Stimulated activated CD4-positive, alpha-beta T cell treated with anti-CD3 and anti-CD28 coated beads, Interleukin-2, amount 100 ng/mL, for 48 hours (primary cell): ENCODE data around the gene MYCT1.

ENCODE experiments used
- DNase-seq, 2 donors: peaks; one replicate each; pipeline ENCODE4 v3.0.0-alpha.2; 2020

The MYCT1 gene

GRCh38 chr6:152726313-152726712, 28.6 kb downstream of the MYCT1 start:
- no peak for DNase-seq

DNA sequence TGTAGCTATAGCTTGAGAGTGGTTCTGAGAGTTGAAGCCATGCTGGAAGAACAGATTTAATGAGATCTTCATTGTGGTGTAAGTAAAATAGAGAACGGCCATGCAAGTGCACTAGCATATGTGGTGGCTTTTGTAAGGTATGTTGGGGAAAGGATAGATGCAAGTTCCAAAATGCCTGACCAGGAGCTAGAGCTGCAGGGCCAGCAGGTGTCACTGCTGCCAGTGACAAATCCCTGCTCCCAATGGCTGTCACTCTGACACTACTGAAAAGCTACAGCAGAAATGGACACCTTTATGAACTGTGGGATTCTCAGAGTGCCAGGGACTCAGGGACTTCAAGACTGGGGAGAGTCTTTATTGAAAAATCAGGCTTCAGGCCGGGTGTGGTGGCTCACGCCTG, 29.8 kb downstream of the MYCT1 start:
- no peak for DNase-seq

DNA sequence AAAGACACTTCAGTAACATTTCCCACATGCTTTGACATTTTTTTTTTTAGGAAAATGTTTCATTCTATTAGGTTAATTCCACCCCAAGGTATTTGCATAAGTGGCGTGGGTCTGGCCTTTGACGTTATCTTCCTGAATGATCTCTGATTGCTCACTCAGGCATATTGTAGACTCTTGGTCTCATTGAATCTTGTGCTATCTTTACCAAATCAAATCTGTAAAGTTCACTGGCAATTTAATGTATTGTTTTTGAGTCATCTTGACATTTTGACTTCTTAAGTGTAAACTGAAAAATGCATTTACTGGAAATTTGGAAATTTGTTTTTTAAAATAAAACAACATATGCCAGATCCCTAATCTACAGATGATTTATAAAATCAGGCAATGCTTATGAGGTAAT, 36.9 kb downstream of the MYCT1 start:
- DNase-seq, result no peak

GRCh38 chr6:152736687-152737273, 39.1 kb downstream of the MYCT1 start:
- DNase-seq, result no peak

GRCh38 chr6:152745509-152746171, 47.9 kb downstream of the MYCT1 start:
- DNase-seq, result no peak

DNA sequence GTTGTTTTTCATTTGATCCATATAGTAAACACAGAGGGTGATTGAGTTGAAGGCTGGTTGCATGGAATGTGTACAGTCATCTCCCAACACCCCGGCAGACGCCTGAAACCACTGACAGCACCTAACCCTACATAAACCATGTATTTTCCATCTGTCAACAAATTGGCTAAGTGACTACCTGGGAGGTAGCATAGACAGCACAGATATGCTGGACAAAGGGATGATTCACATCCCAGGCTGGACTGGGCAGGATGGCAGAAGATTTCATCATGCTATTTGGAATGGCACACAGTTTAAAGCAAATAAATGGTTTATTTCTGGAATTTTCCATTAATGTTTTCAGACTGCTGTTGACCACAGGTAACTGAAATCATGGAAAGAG, 48.5 kb downstream of the MYCT1 start:
- no peak for DNase-seq

GRCh38 chr6:152748843-152749242, 51.1 kb downstream of the MYCT1 start:
- DNase-seq, result no peak

- no peak for DNase-seq
These were observed 51.6 kb downstream of the MYCT1 start for GRCh38 chr6:152749336-152749735.

DNA sequence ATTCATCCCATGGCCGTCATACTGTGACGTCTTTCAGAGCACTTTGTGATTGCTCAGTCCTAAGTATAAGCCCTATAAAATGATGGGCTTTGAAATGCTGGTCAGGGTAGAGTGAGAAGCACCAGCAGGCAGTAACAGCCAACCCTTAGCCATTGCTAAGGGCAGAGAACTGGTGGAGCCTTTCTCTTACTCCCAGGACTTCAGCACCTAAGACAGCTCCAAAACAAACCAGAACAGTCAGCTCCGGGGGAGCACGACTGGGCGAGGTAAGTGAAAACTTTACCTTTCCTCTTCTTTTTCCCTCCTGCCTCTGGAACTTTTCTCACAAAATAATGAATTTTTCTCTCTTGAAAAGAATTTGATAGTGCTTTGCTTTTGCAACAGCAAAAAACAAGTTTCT, 53.0 kb downstream of the MYCT1 start, which contains the start of gene VIP:
VIP (plus strand) TSS at position 104 of the 400 bp plus-strand sequence. CDS start 1,381 bp downstream, outside the sequence.
- no peak for DNase-seq

GRCh38 chr6:152765331-152765730, 67.6 kb downstream of the MYCT1 start:
- DNase-seq, result no peak

DNA sequence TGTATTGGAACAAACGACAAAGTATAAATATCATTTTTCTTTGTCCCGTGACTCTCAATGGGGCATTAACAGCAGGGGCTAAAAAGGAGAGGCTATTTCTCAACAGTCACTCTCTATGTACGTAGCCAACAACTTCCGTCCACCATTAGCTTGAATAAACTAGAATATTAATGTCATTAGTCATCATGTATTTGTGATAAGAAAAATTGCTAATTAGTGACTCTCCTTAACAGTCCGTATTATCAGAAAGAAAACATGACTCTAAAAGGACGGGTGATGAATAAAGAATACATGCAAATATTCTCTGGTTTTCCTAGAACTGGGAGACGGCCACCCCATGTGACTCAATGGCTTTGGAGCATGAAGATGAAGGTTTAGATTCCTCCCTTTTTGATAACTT, 71.5 kb downstream of the MYCT1 start:
- DNase-seq, result no peak

GRCh38 chr6:152769993-152770392, 72.3 kb downstream of the MYCT1 start:
- DNase-seq, result no peak

DNA sequence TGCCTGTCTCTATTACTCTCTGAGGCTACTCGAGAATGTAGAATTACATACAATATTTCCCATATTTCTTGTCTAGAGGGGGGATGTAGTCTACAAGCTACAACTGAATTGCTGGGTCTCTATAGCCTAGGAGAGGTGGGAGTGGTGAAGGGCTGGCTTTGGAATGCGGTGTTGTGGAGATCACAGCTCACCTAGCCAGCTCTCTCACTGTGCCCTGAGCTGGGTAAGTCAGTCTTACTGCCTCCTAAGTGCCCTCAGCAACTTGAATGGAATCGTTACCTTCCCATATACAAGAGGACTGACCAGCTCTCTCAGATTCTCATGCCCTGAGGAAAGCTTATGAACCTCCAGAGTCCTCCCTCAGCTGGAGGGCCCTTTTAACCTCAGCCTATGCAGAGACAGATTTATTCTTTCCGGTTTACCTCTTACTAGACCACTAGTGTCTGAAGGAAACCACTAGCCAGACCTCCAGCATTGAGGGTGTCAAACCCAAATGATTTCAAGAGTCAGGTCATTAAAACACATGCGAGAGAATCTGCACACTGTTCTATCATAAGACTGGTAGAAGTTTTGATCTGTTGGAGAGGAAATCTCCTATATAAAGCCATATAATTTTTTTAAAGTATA, 73.5 kb downstream of the MYCT1 start:
- no peak for DNase-seq
